Measurements from ENCODE around the gene PLXNA3.

PLXNA3 gene

GRCh38 chrX:154458116-154458953 is at the start of gene PLXNA3:
PLXNA3 (plus strand) TSS chrX:154458281; CDS start chrX:154460184, 1,903 bp downstream.
- DNase-seq = peak; percentile 45

GRCh38 chrX:154408659-154409221 is 49.3 kb upstream of the PLXNA3 start:
- no peak for DNase-seq

- peak; percentile 89 for DNase-seq
Measured at GRCh38 chrX:154409222-154409871, 48.7 kb upstream of the PLXNA3 start, which contains the start of gene DNASE1L1. DNASE1L1 (minus strand) TSS chrX:154409254; CDS start chrX:154405568, 3,686 bp downstream.

- DNase-seq = peak; percentile 42
Measured at GRCh38 chrX:154411981-154412340, 46.1 kb upstream of the PLXNA3 start.

GRCh38 chrX:154412468-154412867 is 45.6 kb upstream of the PLXNA3 start:
- DNase-seq = peak; percentile 37

GRCh38 chrX:154413142-154413541 is 44.9 kb upstream of the PLXNA3 start:
- no peak for DNase-seq

- DNase-seq = no peak
Measured at GRCh38 chrX:154417157-154417556, 40.9 kb upstream of the PLXNA3 start.

- no peak for DNase-seq
Measured at GRCh38 chrX:154419189-154419588, 38.9 kb upstream of the PLXNA3 start.

GRCh38 chrX:154419688-154420401 is 38.2 kb upstream of the PLXNA3 start:
- no peak for DNase-seq

GRCh38 chrX:154420402-154420756 is 37.7 kb upstream of the PLXNA3 start:
- DNase-seq = no peak

GRCh38 chrX:154426916-154427770 is 30.9 kb upstream of the PLXNA3 start:
- DNase-seq = peak; percentile 56

GRCh38 chrX:154428176-154429171 is 29.6 kb upstream of the PLXNA3 start, which contains the start of gene ATP6AP1:
ATP6AP1 (plus strand) TSS chrX:154428677; CDS start chrX:154428693, 16 bp downstream.
- DNase-seq = peak; percentile 94

GRCh38 chrX:154429711-154430110 is 28.4 kb upstream of the PLXNA3 start:
- DNase-seq = peak; percentile 55

GRCh38 chrX:154430479-154430878 is 27.6 kb upstream of the PLXNA3 start:
- DNase-seq = peak; percentile 58

- DNase-seq = peak; percentile 87
Measured at GRCh38 chrX:154430916-154431315, 27.2 kb upstream of the PLXNA3 start.

- peak; percentile 84 for DNase-seq
Measured at GRCh38 chrX:154431341-154431740, 26.7 kb upstream of the PLXNA3 start.

GRCh38 chrX:154432210-154432609 is 25.9 kb upstream of the PLXNA3 start:
- no peak for DNase-seq

GRCh38 chrX:154433605-154434004 is 24.5 kb upstream of the PLXNA3 start:
- no peak for DNase-seq

GRCh38 chrX:154434394-154435168 is 23.5 kb upstream of the PLXNA3 start:
- no peak for DNase-seq

GRCh38 chrX:154435171-154435733 is 22.8 kb upstream of the PLXNA3 start:
- DNase-seq = no peak

Measured in inflammatory macrophage treated with lipopolysaccharide for 4 hours (primary cell).